Measurements from ENCODE around the gene SENP3. TPM values are rescaled to one million over a fixed set of nuclear protein-coding genes. Genes with fewer than 3 reads are reported as not detected.

SENP3 gene
- total RNA-seq, 1 donor from 2014 or later = 87.9 TPM

DNA sequence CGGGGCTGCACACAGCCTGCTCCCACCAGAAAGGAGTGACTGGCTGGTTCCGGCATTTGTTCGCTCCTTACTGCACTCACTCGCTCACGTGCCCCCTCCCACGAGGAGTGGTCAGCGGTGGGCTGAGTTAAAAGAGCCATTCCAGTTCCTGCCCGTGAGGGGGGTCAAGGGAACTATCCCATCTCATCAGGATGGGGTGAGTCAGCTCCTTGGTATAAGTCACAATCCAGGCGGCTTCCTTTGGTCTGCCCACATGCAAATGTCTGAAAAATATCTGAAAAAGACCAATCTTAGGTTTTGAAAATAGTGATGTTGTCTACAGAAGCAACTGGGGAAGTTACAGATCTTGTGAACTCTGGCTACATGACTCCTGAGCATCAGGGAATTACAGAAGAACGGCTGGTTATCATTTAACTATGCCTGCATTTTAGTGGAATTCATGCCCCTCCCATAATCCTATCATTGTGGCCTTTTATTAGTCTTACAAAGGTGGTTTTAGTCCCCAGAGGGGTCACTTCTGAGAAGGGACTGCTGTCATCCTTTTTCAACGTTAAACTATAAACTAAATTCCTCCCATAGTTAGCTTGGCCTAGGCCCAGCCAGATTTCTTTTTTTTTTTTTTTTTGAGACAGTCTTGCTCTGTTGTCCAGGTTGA, 22.7 kb upstream of the SENP3 start:
- Histone ChIP-seq H3K27ac (no peak overlapping the region), H3K4me3 (no peak overlapping the region), H3K27me3 (peaks cover 15% of the 10 kb centered on the region), H3K79me2 (ENCODE audit: low read depth) (no peaks in the 10 kb centered on the region), H3K9ac (no peak overlapping the region), H4K20me1 (ENCODE audit: low read depth) (no peaks in the 10 kb centered on the region), H3K9me3 (ENCODE audit: low read depth) (no peaks in the 10 kb centered on the region), H3K36me3 (no peaks in the 10 kb centered on the region), H3K4me1 (no peaks in the 10 kb centered on the region), H3K4me2 (no peak overlapping the region), H2AFZ (replicated peaks) (no peak overlapping the region), H3F3A (ENCODE audit: low read depth) (no peaks in the 10 kb centered on the region)
- peaks cover 14% of the 10 kb centered on the region for H3K9me3 Mint-ChIP-seq
- no peak overlapping the region for H3K4me3 Mint-ChIP-seq
- H3K4me1 Mint-ChIP-seq = peaks cover 3% of the 10 kb centered on the region
- TF ChIP-seq, protein P1, sequence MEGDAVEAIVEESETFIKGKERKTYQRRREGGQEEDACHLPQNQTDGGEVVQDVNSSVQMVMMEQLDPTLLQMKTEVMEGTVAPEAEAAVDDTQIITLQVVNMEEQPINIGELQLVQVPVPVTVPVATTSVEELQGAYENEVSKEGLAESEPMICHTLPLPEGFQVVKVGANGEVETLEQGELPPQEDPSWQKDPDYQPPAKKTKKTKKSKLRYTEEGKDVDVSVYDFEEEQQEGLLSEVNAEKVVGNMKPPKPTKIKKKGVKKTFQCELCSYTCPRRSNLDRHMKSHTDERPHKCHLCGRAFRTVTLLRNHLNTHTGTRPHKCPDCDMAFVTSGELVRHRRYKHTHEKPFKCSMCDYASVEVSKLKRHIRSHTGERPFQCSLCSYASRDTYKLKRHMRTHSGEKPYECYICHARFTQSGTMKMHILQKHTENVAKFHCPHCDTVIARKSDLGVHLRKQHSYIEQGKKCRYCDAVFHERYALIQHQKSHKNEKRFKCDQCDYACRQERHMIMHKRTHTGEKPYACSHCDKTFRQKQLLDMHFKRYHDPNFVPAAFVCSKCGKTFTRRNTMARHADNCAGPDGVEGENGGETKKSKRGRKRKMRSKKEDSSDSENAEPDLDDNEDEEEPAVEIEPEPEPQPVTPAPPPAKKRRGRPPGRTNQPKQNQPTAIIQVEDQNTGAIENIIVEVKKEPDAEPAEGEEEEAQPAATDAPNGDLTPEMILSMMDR (IDR thresholded peaks at IDR 0.05) = no peak
- TF ChIP-seq EZH2 (IDR thresholded peaks at IDR 0.05) = no peak
- no peak for DNase-seq (ENCODE audit: low spot score)
- no peaks in the 10 kb centered on the region for H3K36me3 Mint-ChIP-seq
- peaks cover 7% of the 10 kb centered on the region for H3K27me3 Mint-ChIP-seq (ENCODE audit: insufficient read depth, low read depth)
- H3K27ac Mint-ChIP-seq = peak overlapping the region; percentile 16

DNA sequence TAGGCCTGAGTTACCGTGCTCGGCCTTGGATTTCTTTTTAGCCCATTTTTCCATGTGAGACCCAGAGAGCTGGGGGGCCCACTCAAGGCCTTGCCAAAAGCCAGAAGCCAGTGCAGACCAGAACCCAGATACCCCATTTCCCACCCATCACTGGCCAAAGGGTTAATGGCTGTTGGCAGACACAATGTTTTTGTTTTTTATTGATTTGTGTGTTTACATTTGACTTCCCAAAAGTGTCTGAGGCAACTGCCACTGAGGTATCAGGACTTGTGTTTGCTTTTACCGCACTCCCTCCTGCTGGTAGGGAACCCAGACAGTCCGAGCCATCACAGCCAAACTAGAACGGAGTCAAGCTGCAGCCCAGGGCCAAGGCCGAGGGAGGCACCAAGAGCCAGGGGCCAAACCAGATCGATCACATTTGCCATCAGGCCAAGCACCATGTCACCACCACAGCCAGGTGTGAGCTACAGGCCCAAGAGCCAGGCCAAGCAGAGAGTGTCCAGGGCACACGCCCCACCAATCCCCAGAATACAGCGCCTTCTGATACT, 20.6 kb upstream of the SENP3 start:
- Histone ChIP-seq H3K36me3 (no peaks in the 10 kb centered on the region), H3K27ac (no peak overlapping the region), H4K20me1 (ENCODE audit: low read depth) (no peaks in the 10 kb centered on the region), H3K4me2 (no peak overlapping the region), H3K9me3 (ENCODE audit: low read depth) (no peaks in the 10 kb centered on the region), H3K79me2 (ENCODE audit: low read depth) (no peaks in the 10 kb centered on the region), H3F3A (ENCODE audit: low read depth) (no peaks in the 10 kb centered on the region), H3K4me3 (no peak overlapping the region), H2AFZ (replicated peaks) (no peak overlapping the region), H3K27me3 (peaks cover 18% of the 10 kb centered on the region), H3K9ac (no peak overlapping the region), H3K4me1 (no peaks in the 10 kb centered on the region)
- peak overlapping the region; percentile 46 for H3K27ac Mint-ChIP-seq
- TF ChIP-seq EZH2phosphoT487 (IDR thresholded peaks at IDR 0.05) (no peak), EZH2 (IDR thresholded peaks at IDR 0.05) (no peak)
- TF ChIP-seq, protein P1 (IDR thresholded peaks at IDR 0.05) = no peak
- peaks cover 12% of the 10 kb centered on the region for H3K9me3 Mint-ChIP-seq
- peaks cover 3% of the 10 kb centered on the region for H3K4me1 Mint-ChIP-seq
- peaks cover 8% of the 10 kb centered on the region for H3K27me3 Mint-ChIP-seq (ENCODE audit: insufficient read depth, low read depth)
- no peak for DNase-seq (ENCODE audit: low spot score)
- H3K4me3 Mint-ChIP-seq = no peak overlapping the region
- H3K36me3 Mint-ChIP-seq = no peaks in the 10 kb centered on the region

DNA sequence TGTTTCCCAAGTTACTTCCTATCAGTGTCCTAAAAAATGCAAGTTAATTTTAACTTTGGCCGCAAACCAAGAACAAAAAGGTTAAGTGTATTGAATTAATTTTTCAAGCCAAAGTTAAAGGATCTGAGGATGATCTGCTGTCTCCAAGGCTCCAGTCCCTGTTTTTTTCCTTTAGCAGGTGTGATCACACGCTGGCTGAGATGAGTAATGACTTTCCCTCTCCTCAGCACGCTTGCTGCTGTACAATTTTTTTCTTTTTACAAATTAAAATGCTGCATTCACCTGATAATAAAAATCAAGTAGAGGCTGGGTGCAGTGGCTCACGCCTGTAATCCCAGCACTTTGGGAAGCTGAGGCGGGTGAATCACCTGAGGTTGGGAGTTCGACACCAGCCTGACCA, 16.8 kb upstream of the SENP3 start:
- H3K9me3 Mint-ChIP-seq = no peaks in the 10 kb centered on the region
- Histone ChIP-seq H3K79me2 (ENCODE audit: low read depth) (no peaks in the 10 kb centered on the region), H3K9ac (no peak overlapping the region), H3K27ac (no peak overlapping the region), H3K36me3 (no peaks in the 10 kb centered on the region), H3K4me1 (peaks cover 3% of the 10 kb centered on the region), H4K20me1 (ENCODE audit: low read depth) (no peaks in the 10 kb centered on the region), H3K9me3 (ENCODE audit: low read depth) (no peaks in the 10 kb centered on the region), H3K27me3 (peaks cover 40% of the 10 kb centered on the region), H3K4me2 (no peak overlapping the region), H2AFZ (replicated peaks) (no peak overlapping the region), H3F3A (ENCODE audit: low read depth) (peaks cover 15% of the 10 kb centered on the region), H3K4me3 (no peak overlapping the region)
- peaks cover 23% of the 10 kb centered on the region for H3K27me3 Mint-ChIP-seq (ENCODE audit: insufficient read depth, low read depth)
- DNase-seq (ENCODE audit: low spot score) = no peak
- H3K4me1 Mint-ChIP-seq = peaks cover 9% of the 10 kb centered on the region
- TF ChIP-seq, protein P1 (IDR thresholded peaks at IDR 0.05) = no peak
- TF ChIP-seq EZH2phosphoT487 (IDR thresholded peaks at IDR 0.05) = no peak
- TF ChIP-seq EZH2 (IDR thresholded peaks at IDR 0.05) = no peak
- H3K36me3 Mint-ChIP-seq = no peaks in the 10 kb centered on the region
- H3K27ac Mint-ChIP-seq = no peak overlapping the region
- no peak overlapping the region for H3K4me3 Mint-ChIP-seq

Measured in neural progenitor cell (in vitro differentiated cells).